ENCODE data around the gene UNC119. TPM values are rescaled to one million over a fixed set of nuclear protein-coding genes. Genes with fewer than 3 reads are reported as not detected.

The UNC119 gene
- total RNA-seq, 1 experiment from 2014 or later: 43.2 TPM

GRCh38 chr17:28584434-28584833 is 32.0 kb upstream of the UNC119 start (continued):
- TF ChIP-seq ATF3 (IDR thresholded peaks at IDR 0.05) (no peak), CBX3 (IDR thresholded peaks at IDR 0.05; ENCODE audit: low read depth) (no peak), EZH2 (IDR thresholded peaks at IDR 0.05) (no peak)

GRCh38 chr17:28582513-28582912 is 30.1 kb upstream of the UNC119 start:
- TF ChIP-seq EGR1 (IDR thresholded peaks at IDR 0.05; ENCODE audit: low read depth) (no peak), TCF7L2 (IDR thresholded peaks at IDR 0.05; ENCODE audit: borderline replicate concordance, extremely low read depth, insufficient read depth, insufficient read length) (no peak), POLR2A (IDR thresholded peaks at IDR 0.05; ENCODE audit: borderline replicate concordance, extremely low read depth, insufficient read depth, insufficient read length) (no peak), ZBTB33 (IDR thresholded peaks at IDR 0.05; ENCODE audit: extremely low read depth, insufficient replicate concordance, low read length) (no peak), ZFX (IDR thresholded peaks at IDR 0.05) (no peak), CEBPB (IDR thresholded peaks at IDR 0.05; ENCODE audit: low read depth) (no peak), MAX (IDR thresholded peaks at IDR 0.05) (no peak), REST (IDR thresholded peaks at IDR 0.05; ENCODE audit: low read depth) (no peak)
- no peak overlapping the region for H3K4me3 ChIP-seq (replicated peaks in 1 of 2; ENCODE audit: low read depth in 1 of 2, low read length in 2 of 2)
- ChIA-PET RAD21 (ENCODE audit: low non-redundant PET in 1 of 2, low total read pairs in 2 of 2, uncharacterized antibody in 2 of 2, unreplicated experiment in 2 of 2) (no interaction called here), CTCF (no interaction called here), POLR2A (no interaction called here)
- ATAC-seq (no peak), DNase-seq (ENCODE audit: low read depth, low spot score) (no peak)
- H3K27ac ChIP-seq (ENCODE audit: low read depth, low read length): no peak overlapping the region
- H3K27me3 ChIP-seq (ENCODE audit: insufficient read depth, low read length): no peaks in the 10 kb centered on the region
- H3K9ac ChIP-seq (ENCODE audit: low read length): no peak overlapping the region
- H3K4me2 ChIP-seq (ENCODE audit: low read length): no peak overlapping the region
- no peaks in the 10 kb centered on the region for H3K9me2 ChIP-seq (ENCODE audit: insufficient read depth)
- H3K4me1 ChIP-seq (ENCODE audit: control insufficient read depth in 1 of 2, insufficient read depth in 2 of 2, low read length in 2 of 2): no peaks in the 10 kb centered on the region
- peaks cover 64 to 79% of the 10 kb centered on the region in 2 experiments for H3K36me3 ChIP-seq (ENCODE audit: control insufficient read depth in 1 of 2, insufficient read depth in 2 of 2, low read length in 2 of 2)
- no peaks in the 10 kb centered on the region for H4K20me1 ChIP-seq (ENCODE audit: insufficient read depth)
- no peak overlapping the region for H2AFZ ChIP-seq (ENCODE audit: low read depth, low read length, poor library complexity, severe bottlenecking)
- no peaks in the 10 kb centered on the region for H3K79me2 ChIP-seq (ENCODE audit: insufficient read depth, low read length)
- no peaks in the 10 kb centered on the region for H3K9me3 ChIP-seq (ENCODE audit: control insufficient read depth in 1 of 2, insufficient read depth in 1 of 2, low read depth in 1 of 2, low read length in 2 of 2)
- BruUV-seq (replicated peaks): no TSS peak
- intact Hi-C loops (cut with micrococcal nuclease): no loop called here

Data from HCT116 (cell line).